ENCODE measurements around the gene EGFR.

Gene EGFR

DNA sequence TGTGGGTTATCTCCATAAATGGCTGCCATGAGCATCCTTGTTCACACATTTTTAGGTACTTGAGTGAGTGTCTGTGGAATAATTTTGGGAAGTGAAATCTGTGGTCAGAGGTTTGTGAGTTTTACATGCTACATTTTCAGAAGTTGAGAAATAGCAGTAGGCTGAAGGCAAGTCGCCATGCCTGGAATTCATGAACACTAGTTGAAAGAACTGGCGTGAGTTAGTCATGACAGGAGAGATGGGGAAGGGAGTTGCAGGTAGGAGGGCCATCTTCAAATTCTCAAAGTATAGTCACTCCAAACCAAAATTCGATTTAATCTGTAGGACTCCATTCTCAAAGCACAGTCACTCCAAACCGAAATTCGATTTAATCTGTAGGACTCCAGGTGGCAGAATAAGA, 89.6 kb downstream of the EGFR start:
- DNase-seq, result no peak

- DNase-seq, result no peak
Measured at GRCh38 chr7:55108818-55109217, 90.0 kb downstream of the EGFR start.

DNA sequence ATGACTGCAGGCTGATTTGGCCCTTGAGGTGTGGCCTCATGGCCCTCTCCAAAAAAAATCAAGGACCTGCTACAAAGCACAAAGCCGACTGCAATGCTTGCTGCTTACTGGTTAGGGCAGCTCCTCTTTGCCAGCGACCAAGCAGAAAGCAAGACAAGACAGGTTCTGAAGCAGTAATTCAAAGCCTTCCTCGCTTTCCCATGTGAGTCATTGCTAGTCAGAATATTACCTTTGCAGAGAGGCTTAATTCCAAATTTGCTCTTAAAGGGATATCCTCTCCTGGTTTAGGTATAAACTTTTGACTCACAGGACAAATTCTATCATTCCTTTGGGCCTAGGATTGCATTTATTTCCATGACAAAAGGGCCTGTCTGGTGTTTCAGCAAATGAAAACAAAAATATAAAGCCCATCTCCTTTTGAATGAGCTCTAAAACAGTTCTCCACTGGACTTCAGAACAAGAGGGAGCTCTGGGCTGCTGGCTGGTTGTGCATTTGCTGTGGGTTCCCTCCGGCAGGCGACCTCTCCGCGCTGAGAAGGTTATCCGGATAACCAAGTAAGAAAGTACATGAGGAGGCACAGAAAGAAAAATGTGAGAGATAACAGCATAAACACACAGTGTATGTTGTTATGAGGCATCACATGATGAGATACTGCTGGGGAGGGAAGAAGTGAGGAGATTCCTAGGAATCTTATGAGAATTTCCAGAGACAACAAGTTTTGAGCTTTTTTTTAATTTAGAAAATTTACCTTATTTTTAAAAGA, 90.8 kb downstream of the EGFR start:
- no peak for DNase-seq

DNA sequence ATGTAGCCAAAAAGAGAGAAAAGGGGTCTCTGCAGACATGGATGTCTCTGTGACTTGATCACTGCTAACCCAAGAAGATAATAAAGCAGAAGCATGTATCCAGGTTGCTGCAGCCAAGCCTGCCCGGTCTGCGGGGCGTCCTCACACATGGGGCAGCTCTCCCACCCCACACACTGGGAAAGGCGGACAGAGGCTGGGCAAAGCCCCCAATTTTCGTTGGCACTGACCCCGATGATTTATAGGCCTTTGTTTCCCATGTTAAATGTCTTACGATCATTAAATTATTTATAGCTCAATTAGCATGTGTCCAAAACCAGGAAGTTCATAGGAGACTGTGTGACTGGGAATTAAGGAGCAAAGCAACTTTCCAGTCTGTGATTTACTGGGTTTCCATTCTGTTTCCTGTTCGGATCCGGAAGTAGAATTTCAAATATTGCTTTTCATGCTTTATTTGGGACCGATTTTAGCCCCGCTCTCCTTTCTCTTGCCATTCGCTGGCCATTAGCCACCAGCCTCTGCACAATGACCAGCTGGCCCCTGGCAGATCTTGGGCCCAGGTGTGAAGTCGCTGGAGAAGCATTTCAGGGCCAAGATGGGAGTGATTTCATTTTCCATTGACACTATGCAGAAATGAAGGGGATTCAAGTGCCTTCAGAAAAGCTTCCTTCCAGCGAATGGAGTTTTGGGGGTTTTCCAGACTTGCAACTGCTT, 91.6 kb downstream of the EGFR start:
- DNase-seq, result no peak

- no peak for DNase-seq
Measured at GRCh38 chr7:55110993-55111361, 92.2 kb downstream of the EGFR start.

DNA sequence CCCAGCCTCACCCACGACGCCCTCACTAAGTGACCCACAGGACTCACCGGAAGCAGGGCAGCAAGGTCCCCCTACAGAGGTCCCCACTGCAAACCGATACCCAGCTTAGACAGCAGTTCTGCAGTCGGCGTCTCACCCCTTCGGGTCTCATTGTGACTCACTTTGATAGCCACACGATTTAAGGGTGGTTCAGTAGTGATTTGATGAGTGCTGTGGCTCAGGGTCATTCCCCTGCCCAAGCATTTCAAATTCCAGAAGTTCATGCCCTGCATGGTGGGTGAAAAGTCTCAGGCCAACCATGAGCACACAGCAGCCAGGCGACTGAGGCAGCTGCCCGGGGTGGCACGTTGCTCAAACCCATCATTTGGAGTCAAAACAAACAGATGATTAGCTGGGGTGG, 93.2 kb downstream of the EGFR start:
- no peak for DNase-seq

DNA sequence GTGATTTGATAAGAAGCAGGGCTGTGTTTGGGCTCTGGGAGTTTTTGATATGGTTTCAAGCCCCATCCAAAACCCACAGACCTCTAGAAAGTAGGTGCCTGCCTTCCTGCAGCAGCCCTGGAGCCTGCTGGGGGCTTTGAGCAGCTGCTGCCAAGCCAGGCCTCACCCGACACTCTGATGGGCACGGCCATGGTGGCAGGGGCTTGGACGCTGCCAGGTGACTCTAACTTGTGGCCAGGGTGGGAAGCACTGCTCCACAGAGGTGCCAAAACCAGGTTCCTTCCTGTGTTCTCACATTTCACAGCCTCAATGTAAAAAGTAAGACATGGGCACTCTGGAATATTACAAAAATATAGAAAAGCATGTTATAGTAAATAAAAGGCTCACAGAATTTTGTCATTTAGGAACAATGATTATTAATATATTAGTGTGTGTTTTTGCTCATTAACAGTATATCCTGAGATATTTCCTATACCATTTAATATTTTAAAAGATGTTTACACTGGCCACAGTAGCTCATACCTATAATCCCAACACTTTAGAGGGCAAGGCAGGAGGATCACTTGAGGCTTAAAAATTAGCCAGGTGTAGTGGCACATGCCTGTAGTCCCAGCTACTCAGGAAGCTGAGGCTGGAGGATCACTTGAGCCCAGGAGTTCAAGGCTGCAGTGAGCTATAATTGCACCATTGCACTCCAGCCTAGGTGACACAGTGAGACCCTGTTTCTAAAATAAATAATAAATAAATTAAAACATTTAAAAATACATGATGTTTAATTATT, 95.1 kb downstream of the EGFR start:
- no peak for DNase-seq

DNA sequence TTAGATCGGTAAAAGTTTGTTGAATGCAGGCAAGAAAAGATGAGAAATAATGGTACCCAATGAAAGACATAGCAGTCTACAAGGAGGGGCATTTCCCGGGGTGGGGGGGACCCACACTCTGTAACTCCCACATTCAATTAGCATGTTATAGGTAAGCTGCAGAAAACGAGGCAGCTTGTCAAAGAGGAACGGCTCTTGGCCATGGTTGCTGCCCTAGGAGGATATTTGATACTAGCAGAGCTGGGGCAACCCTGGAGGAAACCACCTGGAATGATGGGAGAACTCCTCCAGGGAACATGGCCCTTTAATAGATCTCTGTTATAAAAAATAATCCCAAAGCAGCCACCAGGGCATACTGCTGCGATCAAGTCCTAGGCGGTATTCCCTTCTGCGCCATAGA, 98.5 kb downstream of the EGFR start:
- no peak for DNase-seq

DNA sequence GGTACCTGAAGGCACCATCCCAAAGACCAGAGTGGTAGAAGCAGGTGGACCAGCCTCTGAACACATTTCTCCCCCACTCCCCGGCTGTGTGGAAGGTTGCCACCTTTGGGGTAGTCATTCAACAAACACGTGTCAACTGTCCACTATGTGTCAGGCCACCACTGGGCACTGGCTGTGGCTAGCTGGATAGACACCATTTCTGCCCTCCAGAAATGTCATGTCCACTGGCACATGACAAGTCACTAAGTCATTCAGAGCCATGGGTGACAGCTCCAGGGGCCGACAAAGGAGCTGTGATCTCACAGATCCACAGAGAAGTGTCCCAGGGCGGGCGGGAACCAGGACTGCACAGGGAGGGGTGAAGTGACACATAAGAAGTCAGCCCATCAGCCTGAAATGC, 99.6 kb downstream of the EGFR start:
- no peak for DNase-seq

DNA sequence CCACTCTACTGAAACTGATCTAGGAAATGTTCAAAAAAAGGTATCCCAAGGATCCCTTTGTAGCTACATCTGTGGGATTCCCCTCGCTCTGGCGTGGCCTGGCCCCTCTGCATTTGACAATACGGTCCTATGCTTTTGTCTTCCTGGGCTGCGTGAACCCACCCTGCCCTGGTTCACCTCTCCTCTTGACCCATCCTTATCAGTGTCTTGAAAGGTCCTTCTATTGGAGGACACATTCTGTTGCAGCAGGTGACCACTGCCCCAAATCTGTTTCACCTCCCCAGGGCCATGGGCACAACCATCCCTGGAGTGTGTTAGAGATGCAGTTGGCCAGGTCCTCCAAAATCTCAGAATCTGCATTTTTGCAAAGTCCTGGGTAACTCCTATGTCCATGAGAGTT, 100.8 kb downstream of the EGFR start:
- DNase-seq, result no peak

GRCh38 chr7:55120074-55120473, 101.3 kb downstream of the EGFR start:
- no peak for DNase-seq

GRCh38 chr7:55120501-55121198, 101.8 kb downstream of the EGFR start:
- DNase-seq, result no peak

GRCh38 chr7:55121249-55121648, 102.4 kb downstream of the EGFR start:
- no peak for DNase-seq

GRCh38 chr7:55122263-55122662, 103.4 kb downstream of the EGFR start:
- DNase-seq, result no peak

DNA sequence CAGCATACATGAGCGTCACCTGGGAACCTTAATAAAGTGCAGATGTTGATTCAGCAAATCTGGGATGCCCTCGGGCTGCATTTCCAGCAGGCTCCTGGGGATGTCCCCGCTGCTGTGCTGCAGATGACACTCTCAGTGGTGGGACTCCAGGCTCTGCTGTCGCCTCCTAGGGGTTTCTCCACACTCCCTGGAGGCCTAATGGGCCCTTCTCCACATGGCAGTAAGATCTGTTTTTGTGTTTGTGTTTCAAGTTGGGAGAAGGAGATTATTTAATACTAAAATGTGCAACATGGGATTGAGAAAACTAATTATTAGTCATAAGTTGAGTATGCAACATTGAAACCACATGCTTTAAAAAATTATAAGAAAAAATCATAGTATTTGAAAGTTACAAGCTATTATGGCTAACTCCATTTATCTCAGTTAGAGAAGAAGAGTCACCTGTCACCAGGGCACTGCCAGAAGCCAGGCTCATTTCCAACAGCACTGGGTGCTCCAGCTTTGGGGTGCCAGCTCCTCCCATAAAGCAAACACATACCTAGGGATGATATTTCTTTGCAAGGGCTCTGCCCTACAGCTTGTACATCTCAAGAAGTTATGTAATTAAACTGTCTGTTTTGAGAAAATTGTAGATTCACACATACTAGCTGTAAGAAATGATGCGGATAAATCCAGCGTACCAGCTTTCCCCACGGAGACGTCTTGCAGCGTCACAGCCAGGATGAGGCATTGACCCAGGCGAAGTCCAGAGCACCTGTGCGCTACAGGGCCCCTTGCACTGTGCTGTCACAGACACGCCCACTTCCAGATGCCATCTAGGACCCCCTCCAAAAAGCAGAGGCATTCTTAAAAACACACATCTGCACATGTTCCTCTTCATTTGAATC, 106.4 kb downstream of the EGFR start:
- no peak for DNase-seq

- no peak for DNase-seq
Measured at GRCh38 chr7:55127135-55127551, 108.3 kb downstream of the EGFR start.

DNA sequence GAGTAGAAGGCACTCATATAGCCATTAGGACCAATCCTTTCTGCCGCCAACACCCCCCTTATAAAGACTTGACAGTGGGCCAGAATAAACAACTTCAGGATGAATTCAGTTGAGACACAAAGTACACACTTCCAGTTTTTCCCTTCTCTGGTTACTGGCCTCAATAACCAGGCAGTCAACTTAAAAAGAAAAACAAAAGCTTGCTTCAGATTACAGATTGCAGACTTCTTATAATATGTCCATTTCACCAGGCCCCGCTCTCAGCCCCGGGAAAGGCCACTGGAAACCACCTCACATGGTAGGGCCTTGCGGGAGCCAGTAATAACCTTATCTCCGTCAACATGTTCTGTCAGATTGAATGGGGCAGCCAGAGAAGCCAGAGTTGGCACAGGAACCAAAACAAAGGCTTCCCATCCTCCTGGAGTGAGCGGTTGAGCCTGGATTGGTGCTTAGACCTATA, 108.8 kb downstream of the EGFR start:
- DNase-seq, result no peak

- DNase-seq, result no peak
Measured at GRCh38 chr7:55128693-55129394, 110.0 kb downstream of the EGFR start.

DNA sequence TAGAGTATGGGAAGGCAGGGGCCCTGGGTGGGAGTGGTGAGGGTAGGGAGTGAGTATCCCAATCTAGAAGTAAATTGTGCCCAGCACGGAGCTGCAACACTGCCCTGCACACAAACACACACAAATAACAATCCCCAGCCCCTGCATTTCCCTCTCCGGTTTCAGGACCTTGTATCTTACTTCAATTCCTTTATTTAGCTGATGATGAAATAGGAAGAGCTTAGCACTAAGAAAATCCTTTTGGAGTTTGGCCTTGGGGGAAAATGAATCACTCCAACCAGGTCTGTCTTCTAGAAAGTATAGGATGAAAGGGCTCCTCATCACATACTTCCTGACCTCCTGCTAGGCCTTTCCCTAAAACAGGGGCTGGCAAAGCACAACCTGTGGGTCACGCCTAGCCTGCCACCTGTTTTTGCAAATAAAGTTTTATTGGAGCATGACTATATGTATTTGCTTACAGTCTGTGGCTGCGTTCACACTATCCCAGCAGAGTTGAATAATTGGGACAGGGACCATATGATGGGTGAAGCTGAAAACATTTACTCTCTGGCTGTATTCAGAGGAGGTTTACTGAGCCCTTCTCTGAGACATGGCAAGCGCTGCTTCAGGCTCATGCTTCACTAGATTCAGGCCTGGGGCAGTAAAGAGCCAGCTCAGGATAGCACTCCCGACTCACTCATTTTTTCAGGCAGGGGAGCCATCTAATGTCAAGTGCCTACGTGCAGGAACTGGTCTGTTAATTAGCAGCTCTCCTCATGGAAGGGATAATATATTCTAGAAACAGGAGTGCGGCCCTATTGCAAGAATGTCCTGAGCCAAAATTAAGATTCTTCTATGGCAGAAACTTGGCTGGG, 111.0 kb downstream of the EGFR start:
- DNase-seq, result no peak

- DNase-seq, result no peak
Measured at GRCh38 chr7:55130395-55131141, 111.8 kb downstream of the EGFR start.

Data from NCI-H1694 treated with DMSO at 0.1 percent for 48 hours (cell line).